ENCODE data around the gene USP10.

Gene USP10

DNA sequence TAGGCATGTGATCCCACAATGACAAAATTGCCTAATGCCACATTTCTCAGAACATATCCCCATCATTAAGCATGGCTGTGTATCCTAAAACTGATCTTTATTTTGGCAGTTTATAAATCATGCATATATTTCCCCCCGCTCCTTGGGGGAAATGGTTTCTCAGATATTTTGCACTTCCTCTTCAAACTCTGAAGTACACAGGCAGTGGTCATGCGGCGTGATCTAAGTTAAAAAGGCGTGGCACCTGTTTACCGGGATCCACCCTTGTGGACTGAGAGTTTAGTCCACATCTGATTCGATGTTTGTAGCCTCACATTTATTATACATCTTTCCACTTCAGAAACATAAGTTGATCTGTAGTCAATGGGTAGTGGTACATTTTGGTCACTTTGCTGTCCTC, 51.4 kb downstream of the USP10 start:
- DNase-seq (ENCODE audit: low read depth), result no peak

DNA sequence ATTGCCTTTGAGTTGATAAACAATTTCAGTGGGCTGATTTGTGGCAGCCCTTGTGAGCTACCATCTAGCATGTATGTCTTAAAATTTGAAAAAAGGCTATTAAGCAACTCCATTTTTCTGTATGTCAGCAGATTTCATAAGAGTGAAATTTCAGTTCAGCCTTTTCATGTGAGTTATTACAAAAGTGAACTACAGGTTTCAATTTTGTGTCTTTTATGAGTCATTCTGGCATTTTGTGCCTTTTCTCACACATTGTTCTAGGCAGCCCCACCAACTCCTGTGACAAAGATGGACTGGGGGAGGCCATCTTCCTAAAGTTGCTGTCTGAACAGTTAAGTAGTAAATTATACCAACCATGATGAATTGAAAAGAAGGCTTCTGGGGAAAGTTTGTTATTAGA, 52.1 kb downstream of the USP10 start:
- DNase-seq (ENCODE audit: low read depth), result no peak

DNA sequence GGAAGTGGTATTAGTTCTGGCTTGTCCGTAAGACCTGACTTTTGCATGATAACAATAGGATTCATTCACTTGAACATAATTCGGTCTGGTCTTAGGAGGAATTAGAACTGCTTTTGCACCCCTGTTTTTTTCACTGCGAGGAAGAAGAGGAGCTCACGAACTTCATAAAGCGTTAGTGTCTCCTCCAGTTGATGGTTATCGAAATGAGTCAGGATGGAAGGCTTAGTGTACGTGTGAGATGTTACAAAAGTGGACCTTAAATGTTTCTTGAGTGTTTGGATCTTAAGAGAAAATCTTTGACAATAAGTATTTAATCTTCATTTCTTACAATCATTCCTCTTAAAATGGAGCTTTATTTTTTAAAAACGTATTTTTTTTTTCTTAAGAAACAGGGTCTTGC, 52.8 kb downstream of the USP10 start:
- DNase-seq (ENCODE audit: low read depth), result no peak

DNA sequence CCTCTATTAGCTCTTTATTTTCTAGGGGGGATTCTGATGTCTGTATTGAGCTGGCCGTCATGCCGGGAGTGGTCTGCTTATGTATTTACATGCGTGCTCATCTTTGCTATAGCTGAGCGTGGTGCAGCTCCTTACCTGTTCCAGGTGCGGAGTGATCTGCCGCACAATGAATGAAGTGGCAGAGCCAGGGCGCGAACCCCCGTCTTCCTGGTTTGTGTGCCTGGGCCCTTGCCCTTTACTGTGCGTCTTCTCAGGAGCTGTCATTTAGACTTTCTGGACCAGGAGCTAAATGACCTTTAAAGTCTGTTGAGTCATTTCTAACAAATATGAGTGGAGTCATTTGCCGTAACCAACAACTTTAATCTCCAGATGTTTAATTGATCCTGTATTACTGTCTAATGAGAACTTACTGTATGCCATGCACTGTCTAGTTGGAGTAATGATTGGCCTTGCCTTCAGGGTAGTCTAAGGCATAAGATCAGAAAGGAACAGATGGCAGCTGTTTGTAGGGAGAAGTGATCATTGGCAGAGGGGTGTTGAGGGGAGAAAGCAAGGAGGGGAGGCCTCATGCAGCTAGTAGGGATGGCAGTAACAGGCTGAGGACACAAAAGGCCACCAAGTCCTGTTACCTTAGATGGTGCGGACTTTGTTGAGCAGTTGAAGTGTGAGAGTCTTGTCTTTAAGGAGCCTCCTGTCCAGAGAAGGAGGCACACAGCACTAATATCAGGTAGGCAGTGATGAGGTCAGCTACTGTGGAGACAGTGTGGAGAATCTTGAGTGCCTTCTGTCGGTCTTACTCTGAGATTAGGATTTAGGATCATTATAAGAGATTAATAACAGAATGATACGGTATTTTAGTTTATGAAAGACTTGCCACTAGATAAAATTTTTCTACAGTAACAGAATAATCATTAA, 53.9 kb downstream of the USP10 start:
- DNase-seq (ENCODE audit: low read depth), result no peak

DNA sequence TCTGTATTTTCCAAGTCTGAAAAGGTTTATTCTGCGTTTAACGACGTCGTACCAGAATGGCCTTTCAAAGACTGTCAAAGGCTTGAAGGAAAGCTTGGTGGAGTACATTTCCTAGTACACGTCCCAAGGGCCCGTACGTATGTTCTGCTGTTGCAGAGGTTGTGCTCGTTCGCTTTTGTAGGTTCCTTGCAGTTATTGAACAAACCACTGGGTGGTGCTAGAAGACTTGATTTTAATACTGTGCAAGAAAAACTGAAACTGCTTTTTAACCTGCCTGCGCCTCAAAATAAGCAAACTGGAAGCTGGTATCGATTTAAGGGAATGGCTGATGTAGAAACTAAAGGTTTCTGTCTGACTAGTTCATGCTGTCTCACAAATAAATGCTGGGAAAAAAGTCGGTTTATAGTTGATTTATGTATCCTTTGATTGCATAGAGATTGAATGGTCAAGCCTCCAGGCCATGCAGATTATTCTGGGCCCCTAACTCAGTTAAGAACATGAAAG, 54.6 kb downstream of the USP10 start:
- no peak for DNase-seq (ENCODE audit: low read depth)

DNA sequence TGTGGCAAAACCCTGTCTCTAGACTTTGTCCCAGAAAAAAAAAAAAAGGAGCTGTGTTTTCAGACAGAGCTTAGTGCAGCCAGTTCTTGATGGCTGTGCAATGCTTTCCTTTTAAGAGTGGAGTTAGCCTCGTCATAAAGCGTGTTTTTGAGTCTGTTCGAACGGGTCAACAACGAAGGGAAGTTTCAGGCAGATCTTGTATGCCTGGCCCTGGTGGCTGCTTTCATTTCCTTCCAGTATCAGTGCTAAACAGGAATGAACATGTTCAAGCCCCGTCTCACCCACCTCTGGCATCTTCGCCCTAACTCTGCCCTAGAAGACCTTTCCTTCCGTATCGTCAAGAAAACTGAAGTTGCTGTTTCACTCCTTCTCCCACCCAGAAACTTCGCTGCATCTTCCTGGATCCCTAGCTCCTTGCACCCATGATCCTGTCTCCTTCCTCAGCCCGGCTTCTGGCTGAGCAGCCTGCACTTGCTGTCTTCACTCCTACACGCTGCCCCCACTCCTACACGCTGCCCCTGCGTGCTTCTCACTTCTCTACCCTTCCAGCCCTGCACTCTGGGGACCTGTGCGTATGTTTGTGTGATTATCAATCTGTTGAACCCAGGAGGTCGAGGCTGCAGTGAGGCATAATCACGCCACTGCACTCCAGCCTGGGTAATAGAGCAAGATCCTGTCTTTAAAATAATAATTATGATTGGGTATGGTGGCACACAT, 55.3 kb downstream of the USP10 start:
- DNase-seq (ENCODE audit: low read depth), result no peak

DNA sequence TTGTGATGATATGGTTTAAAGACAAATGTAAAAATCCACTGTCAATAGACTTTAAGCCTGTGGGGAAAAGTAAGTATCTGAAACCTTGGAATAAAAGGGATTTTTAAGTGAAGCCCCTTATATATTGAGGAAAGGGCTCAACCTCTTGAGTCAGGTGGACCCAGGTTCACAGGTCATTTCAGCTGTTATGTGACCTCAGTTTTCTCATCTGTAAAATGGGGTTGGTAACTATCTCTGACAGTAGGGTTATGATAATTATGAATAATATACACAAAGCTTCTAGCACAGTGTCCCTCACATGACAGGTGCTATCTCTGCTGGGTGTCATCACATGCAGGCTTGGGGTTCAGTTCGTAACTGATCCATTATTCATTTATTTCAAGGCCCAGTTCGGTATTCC, 57.0 kb downstream of the USP10 start:
- no peak for DNase-seq (ENCODE audit: low read depth)

DNA sequence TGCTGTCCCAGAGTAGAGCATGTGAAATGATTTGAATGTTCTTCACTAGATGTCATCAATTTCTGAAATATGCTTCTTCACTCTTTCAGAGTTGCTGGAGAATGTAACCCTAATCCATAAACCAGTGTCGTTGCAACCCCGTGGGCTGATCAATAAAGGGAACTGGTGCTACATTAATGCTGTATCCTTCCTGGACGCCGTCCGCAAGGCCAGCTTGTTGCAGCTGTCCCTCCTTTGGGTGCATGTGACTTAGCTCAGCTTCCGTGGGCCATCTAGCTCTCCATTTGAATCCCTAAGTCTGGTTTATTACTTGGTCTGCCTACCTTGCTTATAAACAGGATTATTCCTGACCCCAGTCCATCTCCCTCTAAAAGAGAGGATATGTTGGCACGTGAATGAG, 58.8 kb downstream of the USP10 start:
- DNase-seq (ENCODE audit: low read depth), result no peak

DNA sequence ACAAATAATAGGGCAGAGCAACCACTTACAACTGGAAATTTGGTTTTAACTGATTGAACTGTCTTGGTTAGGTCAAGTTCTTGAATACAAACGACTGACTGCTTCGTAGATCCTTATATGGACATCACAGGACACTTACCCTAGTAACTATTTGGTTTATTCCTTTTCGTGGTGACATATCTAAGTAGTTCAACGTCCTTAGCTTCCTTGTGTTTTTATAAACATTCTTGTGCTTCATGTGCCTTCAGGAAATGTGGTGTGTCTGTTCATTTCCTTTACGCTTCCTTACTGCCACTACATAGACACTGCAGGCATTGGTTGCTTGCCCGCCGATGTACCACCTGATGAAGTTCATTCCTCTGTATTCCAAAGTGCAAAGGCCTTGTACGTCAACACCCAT, 59.3 kb downstream of the USP10 start:
- DNase-seq (ENCODE audit: low read depth), result no peak

DNA sequence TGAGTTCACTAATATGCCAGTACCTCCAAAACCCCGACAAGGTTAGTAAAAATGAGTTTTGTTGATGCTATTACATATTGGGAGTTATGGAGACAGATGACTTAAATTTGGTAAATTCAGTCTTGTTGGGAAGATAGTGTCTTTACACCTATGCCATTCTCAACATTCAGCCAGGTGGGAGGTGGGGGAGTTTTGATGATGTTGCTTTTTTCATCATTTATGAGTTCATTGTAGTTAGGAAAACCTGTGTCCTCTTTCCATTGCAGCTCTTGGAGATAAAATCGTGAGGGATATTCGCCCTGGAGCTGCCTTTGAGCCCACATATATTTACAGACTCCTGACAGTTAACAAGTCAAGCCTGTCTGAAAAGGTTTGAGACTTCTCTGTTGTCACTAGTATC, 60.1 kb downstream of the USP10 start:
- DNase-seq (ENCODE audit: low read depth), result no peak

DNA sequence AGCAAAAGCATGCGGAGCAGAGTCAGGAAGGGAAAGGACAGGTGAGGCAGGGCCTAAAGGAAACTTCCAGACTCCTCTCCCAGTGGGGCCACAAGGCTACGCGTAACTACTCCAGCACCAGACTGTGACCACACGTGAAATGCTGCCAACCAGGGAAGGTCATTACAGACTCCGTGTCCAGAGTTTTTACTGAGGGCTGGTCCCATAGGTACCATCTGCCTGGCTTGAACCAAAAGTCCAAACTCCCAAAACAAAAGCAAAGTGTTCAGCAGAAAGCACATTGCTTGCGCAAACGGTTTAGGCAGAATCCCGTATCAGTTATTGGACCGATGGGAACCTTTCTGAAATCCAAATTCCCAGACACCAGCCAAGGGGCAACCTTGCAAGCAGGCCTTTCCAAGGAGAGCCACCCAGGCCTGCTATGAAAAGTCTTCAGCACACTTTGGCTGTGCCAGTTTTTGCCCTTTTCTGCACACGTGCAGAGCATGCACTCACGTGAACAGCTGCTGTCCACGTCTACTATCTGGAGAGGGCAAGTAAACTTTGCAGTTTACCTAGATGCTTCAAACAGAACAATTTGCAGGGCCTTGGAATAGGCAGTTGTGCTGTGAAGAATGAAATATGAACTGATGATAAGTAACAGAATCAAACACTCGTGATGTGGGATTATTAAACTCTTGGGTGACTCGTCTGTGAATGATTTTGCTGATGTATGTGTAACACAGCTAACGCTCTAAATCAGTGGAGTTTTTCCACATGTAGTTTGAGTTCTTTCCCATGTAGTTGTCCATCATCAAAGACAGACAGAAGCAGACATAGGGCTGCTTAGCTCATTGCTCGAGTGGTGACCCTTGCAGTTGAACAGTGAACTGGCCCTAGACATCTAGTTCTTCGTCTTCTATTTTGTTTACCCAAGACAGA, 61.9 kb downstream of the USP10 start:
- no peak for DNase-seq (ENCODE audit: low read depth)

DNA sequence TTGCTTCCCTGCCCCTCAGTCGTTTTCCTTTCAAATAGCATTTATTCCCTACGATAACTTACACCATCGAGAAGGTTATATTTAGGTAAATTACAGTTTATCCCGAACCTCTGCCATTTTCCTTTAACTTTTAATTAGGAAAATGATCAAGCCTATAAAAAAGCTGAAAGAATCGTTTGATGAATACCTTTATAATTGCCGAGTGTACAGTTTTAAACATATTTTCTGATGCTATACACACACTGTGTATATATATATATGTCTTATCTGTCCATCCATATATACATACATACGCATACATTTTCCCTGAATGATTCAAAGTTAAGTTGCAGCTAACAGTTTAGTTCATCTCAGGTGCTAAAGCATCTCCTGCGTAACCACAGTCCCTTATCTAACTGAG, 63.4 kb downstream of the USP10 start:
- DNase-seq (ENCODE audit: low read depth), result no peak

DNA sequence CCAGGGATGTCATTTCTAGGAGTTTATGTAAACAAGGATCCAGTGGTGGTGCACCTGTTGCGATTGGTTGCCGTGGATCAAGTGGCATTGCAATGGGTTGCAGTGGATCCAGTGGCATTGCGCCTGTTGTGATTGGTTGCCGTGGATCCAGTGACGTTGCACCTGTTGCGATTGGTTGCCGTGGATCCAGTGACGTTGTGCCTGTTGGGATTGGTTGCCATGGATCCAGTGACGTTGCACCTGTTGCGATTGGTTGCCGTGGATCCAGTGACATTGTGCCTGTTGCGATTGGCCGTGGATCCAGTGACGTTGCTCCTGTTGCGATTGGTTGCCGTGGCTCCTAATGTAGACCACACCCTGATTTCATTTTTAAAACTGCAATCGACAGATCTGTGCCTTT, 63.8 kb downstream of the USP10 start:
- no peak for DNase-seq (ENCODE audit: low read depth)

DNA sequence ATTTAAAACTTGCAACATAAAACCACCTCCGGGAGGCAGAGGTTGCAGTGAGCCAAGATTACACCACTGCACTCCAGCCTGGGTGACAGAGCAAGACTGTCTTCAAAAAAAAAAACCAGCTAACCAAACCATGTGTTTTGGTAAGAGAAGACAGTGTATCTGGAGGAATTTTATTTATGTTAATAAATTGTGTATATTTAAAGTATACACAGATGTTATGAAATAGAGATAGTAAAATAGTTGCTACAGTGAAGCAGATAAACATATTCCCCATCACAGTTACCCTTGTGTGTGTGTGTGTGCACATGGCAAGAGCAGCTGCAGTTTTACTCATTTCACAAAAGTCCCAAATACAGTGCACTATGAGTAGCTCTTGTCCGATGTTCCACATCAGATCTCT, 65.2 kb downstream of the USP10 start:
- DNase-seq (ENCODE audit: low read depth), result no peak

DNA sequence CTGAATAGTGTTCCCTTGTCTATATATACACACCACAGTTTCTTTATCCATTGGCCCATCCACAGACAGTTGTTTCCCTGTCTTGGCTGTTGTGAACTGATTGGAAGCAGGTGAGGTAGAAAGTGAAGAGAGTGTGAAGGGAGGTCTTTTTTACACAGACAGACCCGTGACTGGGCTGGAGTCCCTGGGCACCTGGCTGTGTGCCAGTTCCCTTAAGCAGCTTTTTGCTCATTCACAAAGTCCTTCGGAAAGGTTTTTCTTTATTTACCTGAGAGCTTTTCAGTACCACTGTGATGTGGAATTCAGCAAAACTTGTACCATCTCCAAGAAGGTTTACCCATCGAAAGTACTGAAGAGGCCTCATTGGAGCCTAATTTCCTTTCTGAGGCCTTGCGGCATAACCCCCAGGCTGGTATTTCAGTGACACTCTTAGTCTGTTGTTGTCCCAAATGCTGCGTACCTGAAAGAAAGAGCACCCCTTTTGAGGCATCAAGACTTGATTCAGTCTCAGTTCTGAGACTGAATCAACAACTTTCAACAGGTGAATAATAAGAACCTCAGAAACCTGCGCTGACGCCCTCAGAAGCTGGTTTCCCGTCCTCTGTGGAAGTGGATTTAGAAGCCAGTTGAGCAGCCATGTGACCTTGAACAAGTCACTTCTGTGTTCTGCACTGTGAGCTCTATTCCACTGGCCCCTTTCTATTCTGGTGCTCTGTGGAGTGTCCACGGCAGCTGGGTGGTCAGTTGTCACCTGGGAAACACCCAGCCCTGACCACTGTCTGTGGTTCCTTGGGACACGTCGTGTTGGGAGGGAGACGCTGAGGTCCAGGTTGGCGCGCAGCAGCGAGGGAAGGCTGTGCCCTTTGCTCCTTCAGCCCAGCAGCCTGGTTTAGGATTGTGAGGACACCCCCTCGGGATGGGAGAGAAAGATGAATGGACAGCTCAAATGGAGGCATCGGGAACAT, 66.1 kb downstream of the USP10 start:
- DNase-seq (ENCODE audit: low read depth), result no peak

DNA sequence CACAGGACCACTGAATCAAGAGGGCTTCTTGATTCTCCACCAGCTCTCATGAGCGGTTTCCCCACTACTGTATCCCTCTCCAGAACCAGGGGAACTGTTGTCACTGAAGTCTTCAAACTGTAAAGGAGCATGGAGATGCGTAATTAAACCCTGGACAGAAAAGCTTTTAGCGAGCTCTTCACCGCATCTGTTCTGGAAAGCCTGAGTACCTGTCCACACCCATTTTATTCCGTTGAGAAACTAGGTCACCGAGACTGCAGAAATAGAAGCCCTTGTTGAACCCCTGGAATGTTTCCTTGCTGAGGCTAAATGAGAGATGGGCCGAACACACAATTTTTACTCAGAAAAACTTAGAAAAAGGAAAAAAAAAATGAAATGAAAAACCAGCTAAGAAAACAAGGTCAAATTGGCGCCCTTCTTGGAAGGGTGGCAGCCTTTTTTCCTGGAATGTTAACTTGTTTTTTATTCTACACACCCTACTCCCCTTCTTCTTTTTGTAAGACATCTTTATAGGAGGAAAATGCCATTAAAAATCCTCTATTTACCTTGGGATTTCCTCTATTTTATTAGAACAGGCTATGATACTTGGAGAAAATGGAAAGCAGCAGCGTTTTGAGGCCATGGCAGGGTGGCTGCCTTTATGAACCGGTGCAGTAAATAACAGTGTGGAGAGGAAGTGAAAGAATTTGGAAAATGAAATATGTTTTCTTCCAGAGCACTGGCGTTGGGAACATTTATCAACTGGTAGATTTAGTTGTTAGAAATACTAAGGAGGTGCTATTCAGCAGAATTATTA, 67.4 kb downstream of the USP10 start:
- no peak for DNase-seq (ENCODE audit: low read depth)

DNA sequence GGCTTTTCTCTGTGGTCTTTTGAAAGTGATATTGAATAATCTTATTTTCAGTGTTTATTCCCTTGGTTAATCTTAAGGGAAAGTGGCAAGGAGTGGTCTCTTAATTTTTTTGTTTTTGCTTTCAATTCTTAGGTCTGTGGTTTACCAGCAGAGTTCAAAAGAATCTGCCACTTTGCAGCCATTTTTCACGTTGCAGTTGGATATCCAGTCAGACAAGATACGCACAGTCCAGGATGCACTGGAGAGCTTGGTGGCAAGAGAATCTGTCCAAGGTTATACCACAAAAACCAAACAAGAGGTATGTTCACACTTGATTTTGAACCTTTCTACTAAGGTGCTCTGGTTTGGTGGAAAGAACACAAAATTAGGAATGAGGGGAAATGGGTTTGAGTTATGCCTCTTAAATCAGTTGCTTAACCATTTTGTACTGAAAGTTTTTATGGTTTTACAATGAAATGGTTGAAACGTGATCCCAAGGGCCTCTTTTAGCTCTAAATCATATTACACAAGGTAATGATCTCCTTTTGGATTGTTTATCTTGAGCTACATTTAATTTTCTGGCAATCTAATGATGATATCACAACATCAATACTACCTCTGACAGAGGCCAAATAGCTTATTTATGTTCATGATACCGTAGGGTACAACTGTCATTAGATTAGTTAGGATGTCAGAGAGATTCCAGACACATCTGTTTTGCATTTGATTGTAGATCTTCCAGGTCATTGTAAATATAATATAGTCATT, 68.4 kb downstream of the USP10 start:
- DNase-seq (ENCODE audit: low read depth), result no peak

DNA sequence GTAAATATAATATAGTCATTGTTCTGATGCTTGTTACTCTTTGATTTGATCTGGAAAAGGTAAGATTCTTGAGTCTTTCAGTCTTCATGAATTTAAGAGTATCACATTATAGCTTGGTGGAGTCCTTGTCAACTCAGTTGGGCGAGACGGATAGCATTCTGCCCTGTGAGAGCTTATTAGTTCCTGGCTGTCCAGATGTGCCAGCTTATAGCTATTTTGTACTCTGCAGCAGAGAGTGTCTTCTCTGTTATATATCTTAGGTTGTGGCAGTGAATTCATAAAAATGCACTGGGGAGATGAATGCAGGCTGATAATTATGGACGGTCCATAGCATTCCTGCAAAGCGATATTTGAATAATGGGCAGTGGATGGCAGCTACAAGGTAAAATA, 69.0 kb downstream of the USP10 start:
- no peak for DNase-seq (ENCODE audit: low read depth)

DNA sequence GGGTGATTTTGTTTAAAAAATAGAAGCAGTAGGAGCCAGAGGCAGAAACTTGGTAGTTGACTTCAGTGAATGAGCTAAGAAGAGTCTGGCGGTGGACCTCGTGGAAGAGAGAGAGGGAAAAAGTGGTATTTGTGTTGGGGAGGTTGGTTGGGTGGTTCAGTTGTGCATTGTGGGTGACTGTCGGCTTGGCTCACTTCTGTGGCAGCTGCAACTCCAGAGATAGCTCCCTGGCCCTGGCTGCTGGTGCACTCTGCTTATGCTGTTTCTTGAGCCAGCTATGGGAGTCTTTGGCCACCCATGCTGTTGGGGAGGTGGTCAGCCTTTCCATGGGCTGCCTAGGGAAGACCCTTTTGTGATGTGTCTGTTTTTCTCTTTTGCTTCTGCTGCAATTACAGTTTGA, 69.6 kb downstream of the USP10 start:
- DNase-seq (ENCODE audit: low read depth), result no peak

DNA sequence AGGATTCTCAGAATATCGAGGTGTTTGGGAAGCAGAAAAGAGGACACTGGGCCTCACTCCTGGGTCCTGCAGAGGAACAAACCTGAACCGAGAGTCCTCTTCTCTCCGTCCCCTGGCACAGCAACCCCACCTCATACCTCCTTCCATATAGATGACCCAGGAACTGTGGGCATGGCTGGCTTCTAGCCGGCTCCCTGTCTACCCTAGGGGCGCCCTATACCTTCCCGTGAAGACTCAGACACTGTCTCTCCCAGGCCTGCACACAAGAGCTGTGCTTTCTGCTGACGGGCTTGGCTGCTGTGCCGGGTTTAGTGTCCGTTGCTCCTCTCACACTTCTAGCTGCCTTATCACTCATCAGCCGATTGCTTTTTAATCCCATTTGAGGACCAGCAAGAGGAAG, 73.5 kb downstream of the USP10 start:
- no peak for DNase-seq (ENCODE audit: low read depth)

All from HS-27A (cell line).